MM.1S (cell line): ENCODE data around the gene TRAPPC12.

Experiments
- DNase-seq: peaks from one replicate; pipeline ENCODE4 v3.0.0-alpha.2; 2015
- H2AFZ ChIP-seq: fragments of 300-600 bp; sonication (generic); 2 replicates; pipeline ENCODE4 v1.6.0; 2016; ENCODE audit warnings: antibody characterized with exemption, low read length
- H3F3A ChIP-seq: fragments of 300-600 bp; sonication (generic); 2 replicates; pipeline ENCODE4 v1.6.1; 2016; ENCODE audit warnings: mild to moderate bottlenecking, antibody characterized with exemption, low read length, moderate library complexity, mixed read lengths; ENCODE audit not compliant: insufficient read depth
- H3K27ac ChIP-seq: fragments of 300-600 bp; sonication (generic); 2 replicates; pipeline ENCODE4 v1.5.1; 2016; ENCODE audit warnings: mild to moderate bottlenecking, low read length
- H3K27me3 ChIP-seq: fragments of 300-600 bp; sonication (generic); replicated peaks from 2 replicates; pipeline ENCODE4 v1.6.0; 2016; ENCODE audit warnings: low read length; ENCODE audit not compliant: insufficient read depth
- H3K36me3 ChIP-seq: fragments of 300-600 bp; sonication (generic); replicated peaks from 2 replicates; pipeline ENCODE4 v1.6.1; 2016; ENCODE audit warnings: mild to moderate bottlenecking, low read length, mixed read lengths; ENCODE audit not compliant: insufficient read depth
- H3K4me1 ChIP-seq: fragments of 300-600 bp; sonication (generic); 2 replicates; pipeline ENCODE4 v1.6.1; 2016; ENCODE audit warnings: low read length, mixed read lengths
- H3K4me2 ChIP-seq: fragments of 300-600 bp; sonication (generic); 2 replicates; pipeline ENCODE4 v1.6.0; 2016; ENCODE audit warnings: low read depth, low read length
- H3K4me3 ChIP-seq: fragments of 300-600 bp; sonication (generic); 2 replicates; pipeline ENCODE4 v1.5.1; 2016; ENCODE audit warnings: low read length, mixed read lengths
- H3K79me2 ChIP-seq: fragments of 300-600 bp; sonication (generic); 2 replicates; pipeline ENCODE4 v1.6.1; 2016; ENCODE audit warnings: mixed run types, low read length, mixed read lengths
- H3K9ac ChIP-seq: fragments of 300-600 bp; sonication (generic); 2 replicates; pipeline ENCODE4 v1.6.1; 2016; ENCODE audit warnings: low read length, mixed read lengths
- H3K9me2 ChIP-seq: fragments of 300-600 bp; sonication (generic); replicated peaks from 2 replicates; pipeline ENCODE4 v1.6.1; 2016; ENCODE audit warnings: mild to moderate bottlenecking, low read length, mixed read lengths; ENCODE audit not compliant: insufficient read depth
- H3K9me3 ChIP-seq: fragments of 300-600 bp; sonication (generic); replicated peaks from 2 replicates; pipeline ENCODE4 v1.6.1; 2016; ENCODE audit warnings: mild to moderate bottlenecking, low read length, mixed read lengths; ENCODE audit not compliant: insufficient read depth
- H4K20me1 ChIP-seq: fragments of 300-600 bp; sonication (generic); 2 replicates; pipeline ENCODE4 v1.6.1; 2016; ENCODE audit warnings: mild to moderate bottlenecking, low read length, moderate library complexity, mixed read lengths; ENCODE audit not compliant: insufficient read depth
- EZH2 ChIP-seq: fragments of 300-600 bp; sonication (generic); optimal IDR thresholded peaks from 2 replicates; pipeline ENCODE3; 2017; ENCODE audit warnings: low read depth, mild to moderate bottlenecking, antibody characterized with exemption, low read length, mixed read lengths
- EZH2phosphoT487 ChIP-seq: fragments of 300-600 bp; sonication (generic); IDR thresholded peaks from 2 replicates; pipeline ENCODE4 v1.6.1; 2018; ENCODE audit warnings: antibody characterized with exemption, low read length
- TF ChIP-seq, protein P1 (sequence below): fragments of 300-600 bp; sonication (generic); IDR thresholded peaks from 2 replicates; pipeline ENCODE4 v1.5.1; 2016; ENCODE audit warnings: antibody characterized with exemption, low read length, mixed read lengths

The TRAPPC12 gene

DNA sequence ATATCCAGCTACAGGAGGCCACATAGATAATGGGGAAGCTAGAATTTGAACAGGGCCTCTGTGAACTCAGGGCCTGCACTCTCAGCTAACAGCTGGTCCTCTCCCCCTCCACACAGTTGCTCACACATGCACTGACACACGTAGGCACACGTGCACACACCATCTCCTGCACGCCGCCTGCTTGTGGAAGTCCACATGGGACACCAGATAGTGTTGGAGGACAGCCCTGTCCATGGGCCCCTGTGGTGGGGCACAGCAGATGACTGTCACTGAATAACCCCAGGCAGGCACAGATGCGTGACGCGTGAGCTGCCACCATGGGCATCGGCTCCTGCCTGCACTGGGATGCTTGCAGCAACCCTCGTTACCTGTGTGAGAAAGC, 87.0 kb downstream of the TRAPPC12 start:
- no peak overlapping the region for H3K4me2 ChIP-seq
- TF ChIP-seq, protein P1, sequence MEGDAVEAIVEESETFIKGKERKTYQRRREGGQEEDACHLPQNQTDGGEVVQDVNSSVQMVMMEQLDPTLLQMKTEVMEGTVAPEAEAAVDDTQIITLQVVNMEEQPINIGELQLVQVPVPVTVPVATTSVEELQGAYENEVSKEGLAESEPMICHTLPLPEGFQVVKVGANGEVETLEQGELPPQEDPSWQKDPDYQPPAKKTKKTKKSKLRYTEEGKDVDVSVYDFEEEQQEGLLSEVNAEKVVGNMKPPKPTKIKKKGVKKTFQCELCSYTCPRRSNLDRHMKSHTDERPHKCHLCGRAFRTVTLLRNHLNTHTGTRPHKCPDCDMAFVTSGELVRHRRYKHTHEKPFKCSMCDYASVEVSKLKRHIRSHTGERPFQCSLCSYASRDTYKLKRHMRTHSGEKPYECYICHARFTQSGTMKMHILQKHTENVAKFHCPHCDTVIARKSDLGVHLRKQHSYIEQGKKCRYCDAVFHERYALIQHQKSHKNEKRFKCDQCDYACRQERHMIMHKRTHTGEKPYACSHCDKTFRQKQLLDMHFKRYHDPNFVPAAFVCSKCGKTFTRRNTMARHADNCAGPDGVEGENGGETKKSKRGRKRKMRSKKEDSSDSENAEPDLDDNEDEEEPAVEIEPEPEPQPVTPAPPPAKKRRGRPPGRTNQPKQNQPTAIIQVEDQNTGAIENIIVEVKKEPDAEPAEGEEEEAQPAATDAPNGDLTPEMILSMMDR = no peak
- TF ChIP-seq EZH2phosphoT487 (no peak), EZH2 (no peak)
- H3K9me2 ChIP-seq = no peaks in the 10 kb centered on the region
- H3K79me2 ChIP-seq = no peaks in the 10 kb centered on the region
- DNase-seq = no peak
- H3K27me3 ChIP-seq = no peaks in the 10 kb centered on the region
- H3K27ac ChIP-seq = no peak overlapping the region
- H3K4me3 ChIP-seq = no peak overlapping the region
- no peaks in the 10 kb centered on the region for H3K36me3 ChIP-seq
- H3F3A ChIP-seq = peaks cover 6% of the 10 kb centered on the region; the same call in 1 of the 2 replicates
- no peaks in the 10 kb centered on the region for H3K9me3 ChIP-seq
- H4K20me1 ChIP-seq = no peaks in the 10 kb centered on the region
- peaks cover 8% of the 10 kb centered on the region for H3K4me1 ChIP-seq
- H2AFZ ChIP-seq = no peak overlapping the region
- H3K9ac ChIP-seq = no peak overlapping the region

DNA sequence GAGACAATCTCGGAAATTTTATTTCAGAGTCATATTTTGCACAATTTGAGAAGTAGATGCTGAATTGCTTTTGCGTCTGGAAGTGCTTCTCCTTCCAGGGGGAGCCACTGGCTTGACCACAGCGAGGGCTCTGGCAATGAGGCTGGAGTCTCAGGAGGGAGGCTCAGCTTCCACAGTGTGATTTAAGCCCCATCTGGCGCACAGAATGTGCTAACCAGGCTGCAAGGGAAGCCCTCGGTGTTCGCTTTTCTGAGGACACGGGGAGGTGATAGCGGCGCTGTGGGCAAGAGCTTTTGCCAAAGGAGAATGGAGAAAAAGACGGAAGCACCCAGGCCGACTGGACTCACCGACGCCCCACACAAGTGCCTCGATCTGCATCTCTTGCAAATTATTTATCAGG, 87.5 kb downstream of the TRAPPC12 start:
- Histone ChIP-seq H3K4me3 (no peak overlapping the region), H3K9me3 (no peaks in the 10 kb centered on the region), H3K27ac (no peak overlapping the region), H3F3A (peaks cover 2% of the 10 kb centered on the region; the same call in 1 of the 2 replicates), H3K4me1 (peaks cover 4% of the 10 kb centered on the region; the same call in 1 of the 2 replicates), H3K27me3 (no peaks in the 10 kb centered on the region), H2AFZ (no peak overlapping the region), H3K9ac (no peak overlapping the region), H3K9me2 (no peaks in the 10 kb centered on the region), H3K4me2 (no peak overlapping the region), H3K79me2 (no peaks in the 10 kb centered on the region), H4K20me1 (no peaks in the 10 kb centered on the region), H3K36me3 (no peaks in the 10 kb centered on the region)
- no peak for TF ChIP-seq EZH2phosphoT487
- TF ChIP-seq, protein P1 = no peak
- TF ChIP-seq EZH2 = no peak
- no peak for DNase-seq

DNA sequence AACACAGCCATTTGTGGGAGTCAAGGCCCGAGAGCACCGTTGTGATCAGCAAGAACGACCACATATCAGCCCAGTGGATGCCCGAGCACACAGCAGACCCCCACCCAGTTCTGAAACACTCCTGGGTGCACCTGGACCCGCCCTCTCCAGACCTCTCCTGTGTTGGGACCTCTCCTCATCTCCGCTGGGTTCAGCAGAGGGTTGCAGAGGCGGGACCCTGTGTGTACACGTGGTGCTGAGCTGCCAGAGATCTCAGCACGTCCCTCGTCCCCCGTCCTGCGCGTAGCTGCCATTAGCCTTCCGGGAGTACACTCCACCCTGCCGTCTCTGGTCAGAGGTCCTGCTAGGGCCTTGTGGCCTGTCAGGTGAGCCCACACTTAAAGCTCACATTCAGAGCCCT, 88.2 kb downstream of the TRAPPC12 start:
- TF ChIP-seq, protein P1 = no peak
- TF ChIP-seq EZH2phosphoT487 (no peak), EZH2 (no peak)
- H3K27ac ChIP-seq = no peak overlapping the region
- H3K4me2 ChIP-seq = no peak overlapping the region
- H3K36me3 ChIP-seq = no peaks in the 10 kb centered on the region
- no peak overlapping the region for H2AFZ ChIP-seq
- H3K27me3 ChIP-seq = no peaks in the 10 kb centered on the region
- H4K20me1 ChIP-seq = no peaks in the 10 kb centered on the region
- no peaks in the 10 kb centered on the region for H3K9me2 ChIP-seq
- H3K9ac ChIP-seq = no peak overlapping the region
- H3K9me3 ChIP-seq = no peaks in the 10 kb centered on the region
- no peaks in the 10 kb centered on the region for H3K79me2 ChIP-seq
- H3K4me1 ChIP-seq = peaks cover 2% of the 10 kb centered on the region; the same call in 1 of the 2 replicates
- DNase-seq = no peak
- H3K4me3 ChIP-seq = no peak overlapping the region
- H3F3A ChIP-seq = no peaks in the 10 kb centered on the region
